Bronchial smooth muscle cell (primary cell): ENCODE measurements around the gene HLA-DOB. TPM values are rescaled to one million over a fixed set of nuclear protein-coding genes. Genes with fewer than 3 reads are reported as not detected.

ENCODE experiments used
- total RNA-seq: library from RNA; depleted of rRNA; stranded (reverse); fragments of >200 nt; gene quantifications from 2 replicates; pipeline ENCODE4 v1.2.1, GENCODE V29; 2014

The HLA-DOB gene
- 0.32 and 1.5 TPM in 2 replicates for total RNA-seq

GRCh38 chr6:32816746-32817204 is at the start of gene HLA-DOB:
Gene HLA-DOB, minus strand, starts transcription at chr6:32817002. Its CDS starts 51 bp downstream, at chr6:32816951.

GRCh38 chr6:32853541-32854375 is 37.0 kb upstream of the HLA-DOB start, which contains the start of the genes PSMB9 and TAP1:
Gene PSMB9, plus strand, starts transcription at chr6:32854192. Its CDS starts 38 bp downstream, at chr6:32854230.
Gene TAP1, minus strand, starts transcription at chr6:32853704. Its CDS starts 68 bp downstream, at chr6:32853636.

GRCh38 chr6:32843979-32844838 is 27.4 kb upstream of the HLA-DOB start, which contains the start of gene PSMB8:
Gene PSMB8, minus strand, starts transcription at chr6:32844047. Its CDS starts 51 bp downstream, at chr6:32843996.

GRCh38 chr6:32838114-32838958 is 21.5 kb upstream of the HLA-DOB start, which contains the start of gene TAP2:
Gene TAP2, minus strand, starts transcription at chr6:32838739. Its CDS starts 506 bp downstream, at chr6:32838233.

GRCh38 chr6:32763421-32763820 is 53.4 kb downstream of the HLA-DOB start, which contains the start of gene HLA-DQB2:
Gene HLA-DQB2, minus strand, starts transcription at chr6:32763532. Its CDS starts 62 bp downstream, at chr6:32763470.

Other genes with a start within 250 kb of the HLA-DOB start
- gene HLA-DRB1, start 227.2 kb downstream of the HLA-DOB start, total RNA-seq = 0.16 TPM in 1 of 2 replicates, not detected in the other
- 0.16 TPM in 1 of 2 replicates, not detected in the other for gene HLA-DQA1, start 179.6 kb downstream of the HLA-DOB start, total RNA-seq
- not detected in 2 replicates for gene HLA-DQB1, start 150.3 kb downstream of the HLA-DOB start, total RNA-seq
- not detected in 2 replicates for gene HLA-DQA2, start 75.6 kb downstream of the HLA-DOB start, total RNA-seq
- gene HLA-DQB2, start 53.5 kb downstream of the HLA-DOB start, total RNA-seq = not detected in 2 replicates
- 22.1 and 28.9 TPM in 2 replicates for gene TAP2, start 21.7 kb upstream of the HLA-DOB start, total RNA-seq
- 71.3 and 74.7 TPM in 2 replicates for gene PSMB8, start 27.0 kb upstream of the HLA-DOB start, total RNA-seq
- 31.8 and 34.8 TPM in 2 replicates for gene TAP1, start 36.7 kb upstream of the HLA-DOB start, total RNA-seq
- gene PSMB9, start 37.2 kb upstream of the HLA-DOB start, total RNA-seq = 48.1 and 49.2 TPM in 2 replicates
- gene HLA-DMB, start 124.0 kb upstream of the HLA-DOB start, total RNA-seq = 0.09 and 0.79 TPM in 2 replicates
- 4.6 and 5.3 TPM in 2 replicates for gene HLA-DMA, start 136.1 kb upstream of the HLA-DOB start, total RNA-seq
- 43.8 and 55.0 TPM in 2 replicates for gene BRD2, start 151.6 kb upstream of the HLA-DOB start, total RNA-seq
- under 0.01 TPM in 1 of 2 replicates, not detected in the other for gene HLA-DOA, start 192.6 kb upstream of the HLA-DOB start, total RNA-seq